HepG2 (cell line): Measurements from ENCODE around the gene LRRC74B. TPM values are rescaled to one million over a fixed set of nuclear protein-coding genes. Genes with fewer than 3 reads are reported as not detected.

Experiments
- ATAC-seq: fragments of 200-7000 bp; cut with Tn5 transposase; 3 replicates; pipeline ENCODE4 v1.9.1; 2020; ENCODE audit warnings: mild to moderate bottlenecking, moderate library complexity
- BruUV-seq: library from RNA; stranded (reverse); fragments of 400-500 nt; replicated peaks from 2 replicates; lab custom pipeline; 2021; lab: Mats Ljungman, UMichigan
- CTCF ChIA-PET: fragments of 300-600 bp; formaldehyde crosslinking; extraction: SDS; loops from one replicate; lab custom pipeline; 2021; ENCODE audit warnings: low total read pairs, inconsistent platforms, low intra/inter-chr PET ratio; lab: Yijun Ruan, JAX
- POLR2A ChIA-PET: fragments of 350-600 bp; sonication (Branson Sonifier 250); formaldehyde crosslinking; loops from one replicate; lab custom pipeline; 2020; ENCODE audit warnings: antibody characterized with exemption, inconsistent platforms; lab: Yijun Ruan, JAX
- DNase-seq: peaks from one replicate; pipeline ENCODE4 v3.0.0-alpha.2; 2015; ENCODE audit warnings: low spot score
- FAIRE-seq: peaks from 3 replicates; lab custom pipeline; 2011; peaks lifted over from hg19 to GRCh38; lab: Jason Lieb, UNC
- H2AFZ ChIP-seq: one replicate; pipeline ENCODE4 v1.6.1; 2011; ENCODE audit warnings: low read length, inconsistent platforms
- H3K27ac ChIP-seq: fragments of 300-600 bp; 3 replicates; pipeline ENCODE4 v1.8.0; 2011; ENCODE audit warnings: mixed run types, mild to moderate bottlenecking, mixed read lengths, low read length, inconsistent platforms; ENCODE audit not compliant: insufficient read depth; ENCODE audit errors: extremely low read length
- H3K27me3 ChIP-seq, 2 experiments: fragments of 200-600 bp in 1 of 2; 2 replicates in 1 of 2; 3 replicates in 1 of 2; pipeline versions ENCODE4 v1.6.0 to v1.8.0; 2011; ENCODE audit warnings: low read length in 2 of 2, mild to moderate bottlenecking in 2 of 2, moderate library complexity in 2 of 2, inconsistent platforms in 1 of 2; ENCODE audit not compliant: insufficient read depth in 2 of 2, control insufficient read depth in 1 of 2
- H3K36me3 ChIP-seq, 2 experiments: fragments of 200-600 bp in 1 of 2; replicated peaks in 1 of 2; 2 replicates in 1 of 2; 3 replicates in 1 of 2; pipeline versions ENCODE4 v1.5.1 to v1.8.0; 2011; ENCODE audit warnings: low read length in 2 of 2, inconsistent platforms in 1 of 2; ENCODE audit not compliant: insufficient read depth in 2 of 2, control insufficient read depth in 1 of 2
- H3K4me1 ChIP-seq: 2 replicates; pipeline ENCODE4 v1.5.1; 2012; ENCODE audit warnings: low read length, inconsistent platforms; ENCODE audit not compliant: insufficient read depth
- H3K4me2 ChIP-seq: 2 replicates; pipeline ENCODE4 v1.6.0; 2011; ENCODE audit warnings: low read depth, low read length, inconsistent platforms
- H3K4me3 ChIP-seq, 3 experiments: fragments of 200-600 bp in 1 of 3; sonication (generic), shearing (Covaris generic) in 1 of 3; replicated peaks in 1 of 3; 2 replicates each; pipeline ENCODE4 v1.5.1; 2011 to 2016; ENCODE audit warnings: low read length in 3 of 3, inconsistent platforms in 2 of 3, low read depth in 2 of 3, mild to moderate bottlenecking in 2 of 3, control low read depth in 1 of 3, mixed read lengths in 1 of 3; ENCODE audit not compliant: insufficient read depth in 1 of 3
- H3K79me2 ChIP-seq: one replicate; pipeline ENCODE4 v1.6.1; 2011; ENCODE audit warnings: low read length, inconsistent platforms; ENCODE audit not compliant: insufficient read depth
- H3K9ac ChIP-seq: 2 replicates; pipeline ENCODE4 v1.6.0; 2011; ENCODE audit warnings: mild to moderate bottlenecking, low read depth, low read length, inconsistent platforms; ENCODE audit not compliant: insufficient read depth
- H3K9me3 ChIP-seq: 2 replicates; pipeline ENCODE4 v1.5.1; 2012; ENCODE audit warnings: mild to moderate bottlenecking, low read length
- H4K20me1 ChIP-seq: 2 replicates; pipeline ENCODE4 v1.6.0; 2011; ENCODE audit warnings: inconsistent platforms, mild to moderate bottlenecking, low read length, moderate library complexity; ENCODE audit not compliant: insufficient read depth
- ARNTL ChIP-seq: sonication (generic); formaldehyde crosslinking; IDR thresholded peaks from 2 replicates; pipeline ENCODE4 v1.4.0; 2020; ENCODE audit warnings: mild to moderate bottlenecking, missing genetic modification reagents
- ATM ChIP-seq: fragments of 450-650 bp; IDR thresholded peaks from 2 replicates; pipeline ENCODE4 v1.7.1; 2017; ENCODE audit warnings: mild to moderate bottlenecking, borderline replicate concordance
- CEBPB ChIP-seq: IDR thresholded peaks from 2 replicates; pipeline ENCODE4 v1.6.1; 2011; ENCODE audit warnings: low read depth, low read length, improper control_type of control experiment, borderline replicate concordance
- HCFC1 ChIP-seq: fragments of 150-350 bp; IDR thresholded peaks from 2 replicates; pipeline ENCODE4 v1.6.1; 2014; ENCODE audit warnings: low read depth, low read length
- KMT2A ChIP-seq: sonication (generic); formaldehyde crosslinking; IDR thresholded peaks from 2 replicates; pipeline ENCODE4 v1.4.0; 2020; ENCODE audit warnings: missing genetic modification reagents
- MZF1 ChIP-seq: sonication (generic); formaldehyde crosslinking; IDR thresholded peaks from 2 replicates; pipeline ENCODE4 v1.8.1; 2023; ENCODE audit warnings: mild to moderate bottlenecking, missing genetic modification reagents, borderline replicate concordance
- NFATC3 ChIP-seq: sonication (generic); formaldehyde crosslinking; IDR thresholded peaks from 2 replicates; pipeline ENCODE4 v1.5.1; 2020; ENCODE audit warnings: mild to moderate bottlenecking, missing genetic modification reagents
- RBFOX2 ChIP-seq: fragments of 200-400 bp; formaldehyde crosslinking; IDR thresholded peaks from 2 replicates; pipeline ENCODE4 v1.6.1; 2017; ENCODE audit warnings: low read depth, mild to moderate bottlenecking, low read length
- ZBTB1 ChIP-seq: sonication (generic); formaldehyde crosslinking; IDR thresholded peaks from 2 replicates; pipeline ENCODE4 v1.4.0; 2020; ENCODE audit warnings: missing genetic modification reagents, borderline replicate concordance
- ZBTB21 ChIP-seq: sonication (generic); formaldehyde crosslinking; IDR thresholded peaks from 2 replicates; pipeline ENCODE4 v1.4.0; 2020; ENCODE audit warnings: missing genetic modification reagents
- ZEB1 ChIP-seq: IDR thresholded peaks from 2 replicates; pipeline ENCODE4 v1.6.1; 2012; ENCODE audit warnings: mild to moderate bottlenecking, low read depth, inconsistent platforms; ENCODE audit not compliant: insufficient replicate concordance
- ZNF350 ChIP-seq: sonication (generic); formaldehyde crosslinking; IDR thresholded peaks from 2 replicates; pipeline ENCODE4 v1.4.0; 2020; ENCODE audit warnings: mild to moderate bottlenecking, low read depth, missing genetic modification reagents, borderline replicate concordance
- ZNF547 ChIP-seq: sonication (generic); formaldehyde crosslinking; IDR thresholded peaks from 2 replicates; pipeline ENCODE4 v1.5.1; 2020; ENCODE audit warnings: mild to moderate bottlenecking, missing genetic modification reagents
- WGBS: methylation state at CpG from one replicate; pipeline ENCODE4 v1.1.6; 2017; ENCODE audit warnings: low lambda C conversion rate; 5-methylcytosine and 5-hydroxymethylcytosine counted together
- in situ Hi-C: cut with HindIII; loops from 2 replicates; pipeline ENCODE4 v1.10.0; 2017; ENCODE audit warnings: low pct_unique_long_range_greater_than_20kb; ENCODE audit not compliant: extremely low pct_ligation_motif_present
- intact Hi-C: fragments of 100-400 bp; cut with micrococcal nuclease; formaldehyde crosslinking; loops from one replicate; pipeline ENCODE4 v1.10.0; 2022; ENCODE audit not compliant: unreplicated experiment
- polyA plus RNA-seq, 8 experiments: library from polyadenylated mRNA; depleted of rRNA in 3 of 8; stranded (reverse) in 7 of 8; unstranded in 1 of 8; fragments of >200 nt; fragmentation: Illumina TruSeq in 4 of 8; extraction: Trizol in 4 of 8; gene quantifications; 2 replicates each; pipeline versions ENCODE4 v1.2.1 to v1.2.3, GENCODE V29; 2011 to 2016; ENCODE audit warnings: low read depth in 4 of 8, missing spikeins in 1 of 8, mixed read lengths in 1 of 8; ENCODE audit not compliant: insufficient read depth in 1 of 8
- total RNA-seq, 5 experiments: library from RNA; depleted of rRNA; stranded (reverse); fragments of >200 nt; fragmentation: Illumina TruSeq; extraction: Trizol; gene quantifications; 2 replicates each; pipeline ENCODE4 v1.2.3, GENCODE V29; 2016; ENCODE audit warnings: low read depth in 1 of 5
- TF ChIP-seq, protein P1 (sequence below): sonication (generic); formaldehyde crosslinking; IDR thresholded peaks from 2 replicates; pipeline ENCODE4 v1.9.0; 2022; ENCODE audit warnings: missing genetic modification reagents, mild to moderate bottlenecking, borderline replicate concordance

Gene LRRC74B
- total and polyA plus RNA-seq, 2 of the 13 experiments (the other 11 are each of a cell fraction or from before 2014, with no cell fraction given) = not detected

DNA sequence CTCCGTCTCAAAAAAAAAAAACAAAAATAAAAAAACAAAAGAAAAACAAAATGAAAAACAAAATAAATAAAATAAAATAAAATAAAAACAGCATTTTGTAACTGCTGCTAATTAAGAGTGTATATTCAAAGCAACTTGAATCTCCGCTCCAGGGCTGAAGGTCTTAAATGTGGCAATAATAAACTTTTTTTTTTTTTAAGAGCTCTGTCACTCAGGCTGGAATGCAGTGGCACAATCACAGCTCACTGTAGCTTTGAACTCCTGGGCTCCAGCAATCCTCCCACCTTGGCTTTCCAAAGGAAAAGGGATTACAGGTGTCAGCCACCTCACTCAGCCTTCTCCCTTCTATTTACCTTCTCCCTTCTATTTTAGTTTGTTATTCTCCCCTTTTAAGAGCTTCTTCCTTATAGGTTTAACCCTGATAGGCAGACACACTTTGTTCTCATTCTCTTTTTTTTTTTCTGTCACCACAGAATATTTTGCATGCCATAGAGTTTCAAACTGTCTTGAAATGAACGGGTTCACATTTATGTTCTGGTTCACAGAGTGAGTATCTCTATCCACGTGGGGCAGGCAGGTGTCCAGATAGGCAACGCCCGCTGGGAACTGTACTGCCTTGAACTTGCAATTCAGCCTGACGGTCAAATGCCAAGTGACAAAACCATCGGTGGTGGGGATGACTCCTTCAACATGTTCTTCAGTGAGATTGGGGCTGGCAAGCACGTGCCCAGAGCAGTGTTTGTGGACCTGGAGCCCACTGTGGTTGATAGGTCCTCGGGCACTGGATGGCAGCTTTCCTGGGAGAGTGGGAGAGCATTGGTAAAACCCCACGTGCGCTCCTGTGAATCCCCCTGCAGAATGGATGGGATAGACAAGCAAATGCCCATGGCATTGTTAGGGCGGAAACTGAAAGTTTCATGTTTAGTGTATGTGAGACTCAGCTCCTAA, 19.4 kb downstream of the LRRC74B start:
- ATAC-seq (no peak), FAIRE-seq (no peak)
- no peak overlapping the region for H2AFZ ChIP-seq
- POLR2A ChIA-PET = no interaction called here
- no peak overlapping the region for H3K9ac ChIP-seq
- H3K79me2 ChIP-seq = no peaks in the 10 kb centered on the region
- H3K9me3 ChIP-seq = no peaks in the 10 kb centered on the region
- TF ChIP-seq ATM (no peak), ARNTL (CRISPR knock-in tag) (no peak), CEBPB (no peak), ZEB1 (no peak), ZBTB1 (no peak), KMT2A (no peak), RBFOX2 (no peak), MZF1 (CRISPR knock-in tag) (no peak), HCFC1 (no peak), NFATC3 (CRISPR knock-in tag) (no peak), ZNF547 (no peak), ZBTB21 (no peak), ZNF350 (CRISPR knock-in tag) (no peak)
- TF ChIP-seq, protein P1, sequence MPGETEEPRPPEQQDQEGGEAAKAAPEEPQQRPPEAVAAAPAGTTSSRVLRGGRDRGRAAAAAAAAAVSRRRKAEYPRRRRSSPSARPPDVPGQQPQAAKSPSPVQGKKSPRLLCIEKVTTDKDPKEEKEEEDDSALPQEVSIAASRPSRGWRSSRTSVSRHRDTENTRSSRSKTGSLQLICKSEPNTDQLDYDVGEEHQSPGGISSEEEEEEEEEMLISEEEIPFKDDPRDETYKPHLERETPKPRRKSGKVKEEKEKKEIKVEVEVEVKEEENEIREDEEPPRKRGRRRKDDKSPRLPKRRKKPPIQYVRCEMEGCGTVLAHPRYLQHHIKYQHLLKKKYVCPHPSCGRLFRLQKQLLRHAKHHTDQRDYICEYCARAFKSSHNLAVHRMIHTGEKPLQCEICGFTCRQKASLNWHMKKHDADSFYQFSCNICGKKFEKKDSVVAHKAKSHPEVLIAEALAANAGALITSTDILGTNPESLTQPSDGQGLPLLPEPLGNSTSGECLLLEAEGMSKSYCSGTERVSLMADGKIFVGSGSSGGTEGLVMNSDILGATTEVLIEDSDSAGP = no peak
- TF ChIP-seq, all 625 proteins: peak for 0
- Histone ChIP-seq H4K20me1 (no peaks in the 10 kb centered on the region), H3K27ac (no peak overlapping the region), H3K27me3 (no peaks in the 10 kb centered on the region; a peak in 1 of 5 replicates), H3K36me3 (no peaks in the 10 kb centered on the region), H3K4me2 (no peak overlapping the region), H3K4me3 (no peak overlapping the region), H3K4me1 (peaks cover 17% of the 10 kb centered on the region)
- BruUV-seq = no TSS peak
- intact Hi-C loops (no loop called here), in situ Hi-C loops (no loop called here)
- CTCF ChIA-PET = no interaction called here
- DNase-seq = no peak
- WGBS = 26% methylated on average over 10 of the region's 13 CpGs
